Suppressor macrophage treated with lipopolysaccharide for 4 hours (primary cell): Measurements from ENCODE around the gene ECEL1.

Source experiments
- DNase-seq: peaks from one replicate; pipeline ENCODE4 v3.0.0-alpha.2; 2020

The ECEL1 gene

DNA sequence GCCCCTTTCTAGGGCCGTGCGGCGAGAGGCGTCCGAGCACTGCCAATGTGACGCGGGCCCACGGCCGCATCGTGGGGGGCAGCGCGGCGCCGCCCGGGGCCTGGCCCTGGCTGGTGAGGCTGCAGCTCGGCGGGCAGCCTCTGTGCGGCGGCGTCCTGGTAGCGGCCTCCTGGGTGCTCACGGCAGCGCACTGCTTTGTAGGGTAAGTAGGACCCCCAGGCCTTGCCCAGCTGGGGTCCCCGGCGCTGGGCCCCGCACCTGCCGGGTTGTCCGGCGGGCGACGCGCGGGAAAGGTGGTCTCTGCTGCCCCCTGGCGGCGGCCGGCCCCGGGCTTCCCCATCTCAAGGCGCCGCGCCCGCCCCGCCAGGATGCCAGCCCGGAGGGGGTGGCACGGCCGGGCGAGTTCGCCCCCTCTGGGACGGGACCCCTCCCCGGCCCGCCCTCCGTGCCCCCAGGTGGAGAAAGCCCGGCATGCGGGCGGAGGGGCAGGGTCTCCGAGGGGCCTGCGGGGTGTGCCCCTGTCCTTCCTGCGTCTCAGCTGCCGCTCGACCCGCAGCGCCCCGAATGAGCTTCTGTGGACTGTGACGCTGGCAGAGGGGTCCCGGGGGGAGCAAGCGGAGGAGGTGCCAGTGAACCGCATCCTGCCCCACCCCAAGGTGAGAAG lies 34.5 kb upstream of the ECEL1 start:
- peak; percentile 67 for DNase-seq

DNA sequence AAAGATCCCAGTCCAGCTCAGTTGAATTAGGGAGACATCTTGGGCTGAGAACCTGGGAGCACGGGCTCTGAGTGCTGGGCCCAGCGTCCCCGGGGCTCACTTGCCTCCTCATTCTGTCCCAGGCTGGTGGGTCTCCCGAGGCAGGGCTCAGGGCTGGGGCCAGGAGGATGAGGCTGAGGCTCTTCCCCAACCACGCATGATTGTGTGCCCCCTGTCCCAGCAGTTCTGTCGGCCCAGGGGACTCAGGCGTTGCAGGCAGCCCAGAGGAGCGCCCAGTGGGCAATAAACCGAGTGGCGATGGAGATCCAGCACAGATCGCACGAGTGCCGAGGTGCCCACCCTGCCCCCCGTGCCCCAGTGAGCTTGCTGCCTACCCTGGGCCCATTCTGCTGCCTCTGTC lies 33.5 kb upstream of the ECEL1 start:
- no peak for DNase-seq

DNA sequence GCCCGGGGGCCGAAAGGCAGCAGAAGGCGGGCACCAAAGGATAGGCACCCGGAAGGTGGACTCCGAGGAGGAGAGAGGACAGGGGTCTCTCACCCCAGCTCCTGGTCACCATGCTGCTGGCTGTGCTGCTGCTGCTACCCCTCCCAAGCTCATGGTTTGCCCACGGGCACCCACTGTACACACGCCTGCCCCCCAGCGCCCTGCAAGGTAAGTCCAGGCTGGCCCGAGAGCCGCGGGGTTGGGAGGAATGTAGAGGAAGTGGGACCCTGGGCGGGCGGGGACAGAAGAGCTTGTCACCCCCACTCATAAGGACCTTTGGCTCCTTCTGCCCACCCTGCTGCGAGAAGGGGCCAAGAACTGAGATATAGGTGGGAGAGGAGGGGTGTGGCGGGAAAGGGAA lies 32.9 kb upstream of the ECEL1 start:
- no peak for DNase-seq

DNA sequence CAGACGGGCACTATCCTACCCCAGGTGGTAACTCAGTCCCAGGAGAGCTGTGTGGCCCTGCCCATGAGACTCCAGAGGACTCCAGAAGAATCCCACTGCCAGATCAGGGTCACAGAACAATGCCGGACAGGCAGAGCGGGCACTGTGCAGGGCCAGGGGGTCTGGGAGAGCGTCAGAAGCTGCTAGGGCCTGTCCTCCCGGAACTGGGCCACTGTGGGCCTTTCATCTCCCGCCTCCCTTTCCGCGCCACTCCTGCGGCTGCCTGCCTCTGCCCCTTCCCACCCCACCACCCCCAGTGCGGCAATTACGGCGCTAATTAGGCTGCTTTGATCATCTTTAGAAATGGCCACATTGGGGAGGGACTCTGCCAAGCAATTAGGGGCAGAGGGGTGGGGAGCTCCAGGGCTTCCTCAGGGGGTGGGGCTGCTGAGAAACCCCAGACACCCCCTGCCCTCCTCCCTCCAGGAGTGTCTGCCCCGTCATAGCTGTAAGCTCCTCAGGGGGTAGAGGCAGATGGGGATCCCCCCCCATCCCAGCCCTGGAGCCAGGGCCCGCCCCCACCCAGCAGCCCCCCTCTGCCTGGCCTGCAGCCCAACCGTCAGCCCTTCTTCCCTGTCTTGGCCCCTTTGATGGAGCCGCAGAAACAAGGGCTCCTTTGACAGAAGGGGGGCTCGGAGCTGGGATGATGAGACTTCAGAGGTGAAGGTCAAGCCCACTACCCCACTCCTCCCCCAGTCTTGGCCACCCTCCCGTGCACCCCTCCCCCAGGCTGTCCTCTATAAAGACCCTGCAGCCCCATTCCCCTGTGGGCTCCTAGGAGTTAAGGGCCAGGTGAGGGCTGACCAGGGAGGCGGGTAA lies 32.2 kb upstream of the ECEL1 start, which contains the start of gene PRSS56:
Gene PRSS56, plus strand, starts transcription at position 808 of the 858 bp plus-strand sequence. CDS start 211 bp downstream, outside the sequence.
- no peak for DNase-seq

DNA sequence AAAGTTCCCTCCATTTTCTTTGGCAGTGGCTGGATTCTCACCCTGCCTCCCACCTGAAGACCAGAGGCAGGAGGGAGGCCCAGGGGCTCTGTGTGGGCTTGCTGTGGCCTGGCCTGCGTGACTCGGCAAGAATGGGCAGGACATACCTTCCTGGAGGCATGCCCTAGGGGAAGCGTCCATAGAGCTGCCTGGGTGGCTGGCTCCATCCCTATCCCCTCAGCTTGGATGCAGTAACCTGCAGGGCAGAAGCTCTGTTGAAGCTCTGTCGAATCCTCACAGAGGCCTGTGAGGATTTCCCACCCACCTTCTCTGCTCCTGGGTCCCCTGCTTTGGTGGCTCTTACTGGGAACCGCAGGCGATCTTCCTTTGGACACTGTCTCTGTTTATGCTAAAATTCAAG lies 31.2 kb upstream of the ECEL1 start:
- DNase-seq: no peak

DNA sequence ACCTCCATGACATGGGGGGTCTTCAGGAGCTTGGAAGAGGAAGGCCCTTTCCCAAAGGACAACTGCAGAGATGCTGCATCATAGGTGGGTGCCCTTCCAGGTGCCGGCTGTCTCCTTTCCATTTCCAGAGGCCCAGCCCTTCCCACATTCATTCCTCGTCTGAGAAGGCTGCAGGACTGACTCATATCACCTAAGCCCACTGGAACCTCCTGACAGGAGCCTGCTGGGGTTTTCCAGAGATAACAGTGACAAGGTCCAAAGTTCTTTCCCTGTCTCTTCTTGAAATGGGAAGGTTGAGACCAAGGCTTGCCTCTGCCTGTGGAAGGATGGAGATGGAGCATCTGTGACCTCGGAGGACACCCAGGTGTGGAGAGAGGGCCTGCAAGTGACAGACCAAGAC lies 28.9 kb upstream of the ECEL1 start:
- DNase-seq: no peak

DNA sequence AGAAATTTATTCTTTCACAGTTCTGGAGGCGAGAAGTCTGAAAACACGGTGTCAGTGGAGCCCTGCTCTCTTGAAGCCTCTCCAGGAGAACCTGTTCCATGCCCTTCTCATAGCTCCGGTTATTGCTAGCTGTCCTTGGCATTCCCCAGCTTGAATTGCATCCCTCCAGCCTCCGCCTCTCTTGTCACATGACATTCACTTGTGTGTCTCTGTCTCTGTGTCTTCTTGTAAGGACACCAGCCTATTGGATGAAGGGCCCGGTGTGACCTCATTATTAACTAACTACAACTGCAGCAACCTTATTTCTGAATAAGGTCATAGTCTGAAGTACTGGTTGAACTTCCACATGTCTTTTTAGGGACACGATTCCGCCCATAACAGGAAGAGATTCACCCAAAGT lies 28.0 kb upstream of the ECEL1 start:
- no peak for DNase-seq

DNA sequence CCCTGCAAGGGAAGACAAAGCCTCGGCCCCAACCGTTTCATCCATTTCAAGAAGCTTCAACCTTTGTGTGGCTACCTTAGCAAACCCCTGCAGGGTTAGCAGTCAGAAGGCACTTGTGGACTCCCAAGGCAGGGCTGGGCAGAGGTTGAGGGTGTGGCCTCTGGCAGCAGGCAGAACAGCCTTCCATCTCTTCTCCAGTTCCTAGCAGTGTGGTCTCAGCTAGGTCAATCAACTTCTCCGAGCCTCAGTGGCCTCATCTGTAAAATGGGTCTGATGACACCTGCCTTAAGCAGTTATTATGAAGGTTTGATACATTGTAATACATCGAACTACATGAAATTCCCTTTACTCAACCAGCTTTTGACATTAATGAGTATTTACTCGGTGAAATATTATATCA lies 25.7 kb upstream of the ECEL1 start:
- DNase-seq: no peak

DNA sequence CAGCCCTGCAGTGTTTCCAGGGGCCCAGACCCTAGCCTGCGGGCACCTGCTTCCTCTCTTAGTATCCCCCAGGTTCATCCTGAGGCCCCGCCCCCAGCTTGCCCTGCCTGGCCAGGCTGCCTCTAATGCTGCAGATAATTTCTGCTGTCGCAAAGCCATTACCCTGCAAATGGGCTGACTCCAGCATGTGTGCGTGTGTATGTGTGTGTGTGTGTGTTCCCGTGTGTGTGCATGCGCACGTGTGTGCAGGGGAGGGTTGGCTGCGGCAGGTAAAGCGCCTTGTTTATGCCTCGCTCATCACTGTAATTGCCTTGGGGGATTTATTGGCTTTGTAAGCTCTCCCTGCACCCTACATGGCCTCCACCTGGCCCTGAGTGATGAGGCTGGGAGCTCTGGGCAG lies 25.0 kb upstream of the ECEL1 start:
- no peak for DNase-seq

DNA sequence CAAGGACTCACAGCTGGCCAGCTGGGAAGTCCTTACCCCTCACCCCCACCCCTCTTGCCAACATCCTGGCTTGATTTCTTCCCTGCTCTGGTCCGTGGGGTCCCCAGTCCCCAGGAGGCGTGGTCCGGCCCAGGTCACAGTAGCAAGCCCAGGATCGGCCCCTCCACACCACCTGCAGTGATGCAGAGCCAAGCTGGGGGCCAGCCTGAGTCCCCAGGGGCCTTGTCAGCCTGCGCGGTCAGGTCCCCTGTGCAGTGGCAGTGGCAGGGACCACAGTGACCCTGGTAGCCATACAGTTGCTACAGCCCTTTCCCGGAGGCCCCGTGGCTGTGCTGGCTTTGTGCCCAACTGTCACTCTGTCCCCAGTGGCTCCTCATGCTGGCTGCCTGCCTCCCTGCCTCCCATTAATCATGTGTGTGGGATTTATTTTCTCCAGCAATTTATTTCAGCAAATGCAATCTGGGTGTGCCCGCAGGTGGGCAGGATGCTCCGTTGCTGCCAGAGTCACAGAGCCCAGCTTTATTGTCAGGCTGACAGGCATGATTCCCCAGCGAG lies 23.8 kb upstream of the ECEL1 start:
- DNase-seq: no peak

DNA sequence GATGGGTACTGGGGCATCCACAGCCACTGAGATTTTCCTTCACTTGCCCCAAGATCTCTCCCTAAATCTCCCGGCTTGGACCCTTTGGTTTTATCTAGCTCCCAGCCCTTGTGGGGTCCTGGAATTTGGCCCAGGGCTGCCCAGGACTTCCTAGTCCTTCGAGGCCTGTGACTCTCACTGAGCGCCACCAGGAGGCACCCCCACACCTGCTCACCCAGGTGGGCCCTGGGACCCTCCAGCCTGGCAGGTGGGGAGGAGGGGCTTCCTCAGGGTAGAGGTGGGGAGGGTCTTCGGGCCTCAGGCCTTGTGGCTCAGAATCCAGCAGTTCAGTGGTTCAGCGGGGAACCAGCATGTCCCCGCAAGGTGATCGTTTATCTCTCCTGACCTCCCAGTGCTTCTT lies 20.6 kb upstream of the ECEL1 start:
- DNase-seq: no peak

DNA sequence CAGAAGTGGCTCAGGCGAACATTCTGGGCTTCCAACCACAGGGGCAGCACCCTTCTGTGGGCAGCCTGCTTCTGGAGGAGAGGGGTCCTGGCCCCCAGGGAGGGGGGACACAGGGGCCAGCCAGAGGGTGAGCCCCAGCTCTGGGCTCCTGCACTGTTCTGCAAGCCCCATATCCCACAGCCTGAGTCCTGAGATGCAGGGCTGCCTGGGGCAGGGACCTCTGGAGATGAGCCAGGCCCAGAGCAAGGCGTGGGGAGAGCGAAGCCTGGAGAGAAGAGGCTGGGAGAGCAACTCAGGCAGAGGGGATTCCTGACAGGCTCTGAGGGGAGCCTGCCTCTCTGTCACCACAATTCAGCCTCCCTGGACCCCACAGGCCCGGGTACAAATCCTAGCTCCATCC lies 19.1 kb upstream of the ECEL1 start:
- no peak for DNase-seq

DNA sequence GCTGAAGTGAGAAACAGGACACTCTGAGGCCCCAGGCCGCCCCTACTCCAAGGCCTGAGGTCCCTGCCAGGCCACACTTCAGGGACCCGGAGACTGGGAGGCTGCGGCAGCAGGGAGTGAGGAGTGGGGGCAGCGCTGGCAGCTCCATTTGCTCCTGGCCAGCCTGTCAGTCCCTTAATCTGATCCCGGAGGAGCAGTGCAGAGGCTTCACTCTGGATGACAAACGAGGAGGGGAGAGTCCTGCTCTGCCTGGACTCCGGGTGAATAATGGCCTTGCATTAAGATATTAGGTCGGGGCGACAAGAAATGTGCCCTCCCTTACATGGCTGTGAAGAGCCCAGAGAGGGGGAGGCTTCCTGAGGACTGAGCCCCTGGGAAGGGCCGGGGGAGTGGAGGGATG lies 18.2 kb upstream of the ECEL1 start:
- DNase-seq: no peak

DNA sequence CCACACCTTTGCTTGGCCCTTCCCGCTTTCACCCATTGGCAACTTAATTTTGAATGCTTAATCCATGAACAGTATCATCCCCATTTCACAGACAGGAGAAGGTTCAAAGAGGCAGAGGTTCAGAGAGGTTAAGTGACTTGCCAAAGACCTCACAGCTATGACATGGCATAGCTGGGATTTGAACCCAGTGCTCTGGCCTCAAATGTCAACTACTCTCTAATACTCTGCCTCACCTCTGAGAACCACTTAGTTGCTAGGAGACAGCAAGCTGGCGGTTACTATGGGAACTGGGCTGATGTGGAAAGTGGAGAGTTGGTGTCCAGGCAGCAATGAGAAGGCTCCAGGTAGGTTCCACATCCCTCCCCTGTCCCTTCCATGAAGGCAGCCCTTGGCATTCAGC lies 16.8 kb upstream of the ECEL1 start:
- DNase-seq: no peak

DNA sequence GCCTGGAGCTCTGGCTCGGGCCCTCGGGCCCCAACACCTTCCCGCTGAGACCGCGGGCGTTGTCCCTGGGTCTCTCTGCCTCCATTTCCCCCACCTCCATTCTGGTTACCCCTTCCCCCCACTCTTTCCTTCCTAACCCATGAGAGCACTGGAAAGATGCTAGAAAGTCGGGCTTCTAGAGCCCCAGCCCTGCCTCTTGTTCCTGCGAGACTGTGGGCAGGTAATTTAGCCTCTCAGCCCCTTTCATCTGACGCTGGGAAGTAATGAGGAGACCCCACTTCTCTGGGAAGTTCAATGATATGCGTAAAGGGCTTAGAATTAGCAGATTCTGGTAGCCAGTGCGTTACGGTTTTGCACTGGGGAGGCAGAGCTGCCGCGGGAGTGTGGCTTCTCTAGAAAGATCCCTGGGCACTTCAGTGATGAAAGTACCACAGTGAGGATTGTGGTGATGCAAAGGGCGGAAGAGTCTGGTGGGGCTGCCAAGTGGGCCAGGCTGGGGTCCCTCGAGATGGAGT lies 16.2 kb upstream of the ECEL1 start:
- no peak for DNase-seq

DNA sequence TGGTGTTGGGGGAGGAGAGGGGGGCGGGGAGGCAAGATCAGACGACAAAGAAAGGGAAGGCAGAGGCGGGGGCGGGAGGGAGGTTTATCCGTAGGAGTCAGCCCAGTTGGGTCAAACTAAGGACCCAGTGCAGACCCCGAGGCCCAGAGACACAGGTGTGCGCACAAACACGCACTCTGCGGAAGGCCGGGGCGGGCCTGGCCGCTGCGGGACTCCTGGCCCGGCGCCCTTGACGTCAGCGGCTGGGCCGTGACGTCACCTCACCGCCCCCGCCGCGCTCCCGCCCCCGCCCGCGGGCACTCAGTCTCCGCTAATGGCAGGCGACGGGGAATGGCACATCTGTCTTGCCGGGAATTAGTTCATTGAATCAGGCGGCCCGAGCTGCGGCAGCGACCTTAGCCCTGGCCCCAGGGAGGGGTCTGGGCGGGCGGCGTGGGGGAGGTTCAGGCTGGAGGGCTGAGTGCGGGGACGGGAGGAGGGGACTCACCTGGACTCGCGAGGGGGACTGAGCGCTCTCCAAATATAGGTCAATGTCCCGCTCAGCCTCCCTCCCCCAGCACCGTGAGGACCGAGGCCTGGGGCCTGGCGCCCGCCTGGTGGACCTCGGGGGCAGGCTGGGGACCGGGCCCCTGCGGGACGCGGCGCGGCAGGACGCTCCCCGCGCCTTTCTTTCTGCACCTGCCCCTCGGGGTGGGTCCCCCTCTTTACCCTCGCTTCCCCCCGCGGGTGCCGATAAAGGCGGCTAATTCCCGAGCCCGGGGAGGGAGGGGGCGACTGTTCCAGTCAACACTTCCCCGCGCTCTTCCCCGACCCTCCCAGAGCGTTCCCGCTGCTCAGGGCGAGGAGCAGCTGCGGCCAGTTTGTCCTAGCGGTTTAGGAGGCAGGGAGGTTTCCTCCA lies 15.5 kb upstream of the ECEL1 start:
- DNase-seq: peak; percentile 56

DNA sequence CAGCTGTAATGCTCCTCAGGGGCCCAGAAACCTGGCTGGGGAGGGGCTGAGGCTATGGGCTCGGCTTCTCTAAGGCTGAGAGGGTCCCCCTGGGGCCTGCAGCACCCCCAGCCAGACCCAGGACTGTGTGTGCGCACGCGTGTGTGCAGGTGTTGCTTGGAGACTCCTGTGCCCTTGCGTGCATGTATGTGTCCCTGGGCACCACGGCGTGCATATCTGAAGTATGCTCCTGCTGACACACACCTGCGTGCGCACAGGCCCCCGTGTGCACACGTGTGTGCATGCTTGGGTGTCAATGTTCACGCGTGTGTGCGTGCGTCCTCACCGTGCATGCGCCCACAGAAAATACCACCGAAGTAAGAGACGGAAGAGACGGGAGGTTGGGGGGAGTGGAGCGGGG lies 14.9 kb upstream of the ECEL1 start:
- DNase-seq: no peak

DNA sequence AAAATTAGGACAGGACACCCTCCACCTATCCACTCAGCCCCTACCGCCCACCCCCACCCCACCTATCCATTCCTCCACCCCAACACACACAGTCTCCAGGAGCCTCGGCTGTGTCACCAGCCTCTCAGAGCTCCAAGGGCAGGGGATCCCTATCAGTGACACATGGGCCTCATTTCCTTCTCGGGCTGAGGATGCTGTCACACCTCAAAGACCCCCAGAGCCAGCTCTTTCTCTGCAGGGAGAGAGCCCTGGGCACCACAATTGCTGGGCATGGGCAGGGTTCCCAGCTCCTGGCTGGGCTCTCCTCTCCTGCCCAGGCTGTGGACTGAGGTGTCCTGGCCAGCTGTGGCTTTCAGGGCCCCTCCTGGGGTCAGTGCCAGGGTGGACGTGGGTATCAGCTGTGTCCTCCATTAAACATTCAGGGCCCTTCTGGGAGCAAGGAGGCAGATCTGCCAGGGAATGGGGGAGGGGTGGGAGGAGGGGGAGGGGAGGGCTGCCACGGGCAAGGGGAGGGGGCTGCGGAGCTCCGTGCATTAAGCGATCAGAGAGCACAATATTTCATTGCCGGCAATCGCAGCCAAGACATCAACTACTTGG lies 14.3 kb upstream of the ECEL1 start:
- no peak for DNase-seq

DNA sequence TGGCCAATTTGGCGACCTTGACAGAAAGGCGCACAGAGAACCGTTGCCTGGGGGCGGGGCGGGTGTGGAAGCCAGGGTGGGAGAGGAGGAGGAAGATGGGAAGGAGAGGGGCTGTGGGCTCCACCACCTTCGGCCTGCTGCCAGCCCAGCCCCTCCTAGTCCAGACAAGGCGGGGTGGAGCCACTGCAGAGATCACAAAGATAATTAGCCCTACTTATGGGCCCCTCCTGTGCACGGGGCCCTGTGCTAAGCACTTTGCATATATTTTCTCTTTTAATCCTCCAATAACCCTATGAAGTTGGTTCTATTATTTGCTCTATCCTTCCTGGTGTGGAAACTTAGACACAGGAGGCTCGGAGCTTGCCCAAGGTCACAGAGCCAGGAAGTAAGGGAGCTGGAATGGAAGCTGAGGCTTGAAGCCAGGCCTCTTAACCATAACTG lies 13.7 kb upstream of the ECEL1 start:
- no peak for DNase-seq

DNA sequence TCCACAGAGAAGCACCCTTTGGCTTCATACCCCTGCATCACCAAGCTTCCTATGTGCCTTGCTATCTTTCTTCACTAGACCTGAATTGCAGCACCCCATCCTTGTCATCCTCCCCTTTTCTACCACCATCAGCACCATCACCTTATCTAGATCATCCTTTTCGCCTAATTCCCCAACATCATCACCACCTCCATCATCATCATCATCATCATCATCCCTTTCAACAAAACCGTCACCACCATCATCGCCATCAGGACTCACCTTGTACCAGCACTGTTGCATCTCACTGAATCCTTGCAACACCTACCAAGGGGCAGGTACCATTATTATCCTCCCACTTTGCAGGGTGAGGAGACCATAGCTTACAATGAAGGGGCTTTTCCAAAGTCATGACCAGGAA lies 10.8 kb upstream of the ECEL1 start:
- DNase-seq: no peak

DNA sequence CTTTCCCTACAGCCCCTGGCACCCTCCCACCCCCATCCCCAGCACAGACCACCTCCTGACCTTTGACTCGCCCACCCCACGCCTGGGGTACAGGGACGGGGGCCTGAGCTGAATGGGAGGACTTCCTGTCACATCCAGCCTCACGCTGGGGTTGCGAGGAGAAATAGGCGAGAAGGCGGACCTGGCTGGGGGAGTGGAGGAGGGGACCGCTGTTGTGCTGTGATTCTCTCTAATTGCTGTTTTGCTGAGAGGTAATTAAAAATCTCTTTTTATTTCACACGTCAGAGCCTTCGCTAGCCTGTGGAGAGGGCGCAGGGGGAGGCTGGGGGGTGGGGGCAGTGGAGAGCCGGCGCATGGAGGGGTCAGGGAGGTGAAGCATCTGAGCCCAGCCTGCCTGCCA lies 9.7 kb upstream of the ECEL1 start:
- no peak for DNase-seq

DNA sequence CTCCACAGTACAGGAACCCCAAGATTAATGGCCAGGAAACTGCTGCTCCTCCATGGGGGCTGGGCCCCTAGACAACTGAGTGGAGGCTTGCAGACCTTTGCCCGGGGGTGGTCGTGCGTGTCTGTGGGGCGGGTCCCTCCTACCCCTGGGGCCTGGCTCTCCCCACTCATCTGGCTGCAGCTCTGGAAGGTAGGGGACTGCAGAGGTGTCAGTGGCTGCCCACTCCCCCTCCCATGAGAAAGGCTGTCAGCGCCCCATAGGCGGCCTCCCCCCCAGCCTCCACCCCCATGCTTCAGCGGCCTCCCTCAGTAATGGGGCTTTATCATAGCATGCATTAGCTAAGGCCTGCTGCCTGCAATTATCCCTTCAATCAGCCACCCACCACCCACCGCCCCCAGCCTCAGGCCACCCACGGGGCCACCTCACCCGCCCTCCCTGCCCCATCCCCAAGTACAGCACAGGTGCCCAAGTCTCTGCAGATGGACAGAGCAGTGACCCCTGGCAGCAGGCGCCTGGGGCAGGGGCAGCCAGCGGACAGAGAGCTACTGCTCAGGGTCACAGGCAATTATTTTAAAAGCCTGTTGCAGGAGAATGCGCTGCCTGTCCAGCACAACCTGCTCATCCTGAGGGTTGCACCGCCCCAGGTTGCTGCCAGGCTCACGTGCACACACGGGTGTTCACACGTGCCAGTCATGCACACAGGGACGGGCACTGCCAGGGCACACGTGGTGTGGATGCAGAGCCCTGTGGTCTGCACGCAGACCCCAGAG lies 9.1 kb upstream of the ECEL1 start:
- DNase-seq: no peak
